Body of pancreas (tissue), 4 donors: ENCODE measurements around the gene GNMT. TPM values are rescaled to one million over a fixed set of nuclear protein-coding genes. Genes with fewer than 3 reads are reported as not detected.
A peak's percentile ranks its signal among the peaks of the same experiment; 100 is the strongest.

Source experiments
- ATAC-seq: fragments of 150-250 bp; one replicate; pipeline ENCODE4 v1.9.1; 2016
- DNase-seq, 4 donors: peaks; one replicate each; pipeline ENCODE4 v3.0.0-alpha.2; 2019
- H3K27ac ChIP-seq, 4 donors: fragments of 200-600 bp; sonication (generic); 1 replicate in 3 of 4; 2 replicates in 1 of 4; pipeline versions ENCODE4 v1.5.1 to v1.6.1; 2016 to 2019; ENCODE audit warnings: mild to moderate bottlenecking in 1 of 4, mixed read lengths in 1 of 4, moderate library complexity in 1 of 4
- H3K27me3 ChIP-seq, 2 donors: fragments of 200-600 bp; sonication (generic); one replicate each; pipeline ENCODE4 v1.6.0; 2016; ENCODE audit warnings: mild to moderate bottlenecking in 1 of 2
- H3K36me3 ChIP-seq, 2 donors: fragments of 200-600 bp; sonication (generic); replicated peaks in 1 of 2; 2 replicates each; pipeline ENCODE4 v1.5.1; 2016; ENCODE audit warnings: low read depth in 2 of 2; ENCODE audit not compliant: insufficient read depth in 1 of 2
- H3K4me1 ChIP-seq: fragments of 200-600 bp; sonication (generic); one replicate; pipeline ENCODE4 v1.6.0; 2016
- H3K4me3 ChIP-seq, 2 donors: fragments of 200-600 bp; sonication (generic); 1 replicate in 1 of 2; 2 replicates in 1 of 2; pipeline ENCODE4 v1.5.1; 2016 to 2019
- H3K9me3 ChIP-seq, 3 donors: fragments of 200-600 bp; sonication (generic); 1 replicate in 2 of 3; 2 replicates in 1 of 3; pipeline ENCODE4 v1.5.1; 2016
- CTCF ChIP-seq, 7 experiments: fragments of 450-650 bp in 4 of 7; fragments of 200-600 bp in 3 of 7; sonication (generic) in 3 of 7; IDR thresholded peaks; one replicate each; pipeline ENCODE4 v1.5.1; 2016 to 2019; ENCODE audit warnings: antibody characterized with exemption in 7 of 7
- POLR2A ChIP-seq, 3 donors: fragments of 450-650 bp; IDR thresholded peaks; one replicate each; pipeline ENCODE4 v1.6.1; 2016; ENCODE audit warnings: antibody characterized with exemption in 3 of 3, mild to moderate bottlenecking in 2 of 3
- WGBS, 2 donors: methylation state at CpG; one replicate each; pipeline ENCODE4 v1.1.5; 2017; 5-methylcytosine and 5-hydroxymethylcytosine counted together
- intact Hi-C: fragments of 100-400 bp; cut with DNase I; formaldehyde crosslinking; loops from one replicate; pipeline ENCODE4 v1.15.1; 2023
- total RNA-seq, 2 donors: library from RNA; depleted of rRNA; stranded (reverse); fragments of >200 nt; gene quantifications; one replicate each; pipeline ENCODE4 v1.1.0, GENCODE V29; 2016

The GNMT gene
- total RNA-seq, 2 donors from 2014 or later = 67.2 to 630 TPM

GRCh38 chr6:42984924-42985475, 24.4 kb downstream of the GNMT start:
- DNase-seq = peak in 1 of 4 donors; percentile 13
- H3K36me3 ChIP-seq = peaks cover 0 to 6% of the 10 kb centered on the region in 2 donors
- intact Hi-C loops = no loop called here
- TF ChIP-seq POLR2A (IDR thresholded peaks at IDR 0.05) (no peak), CTCF (IDR thresholded peaks at IDR 0.05) (no peak)
- H3K4me1 ChIP-seq = peaks cover 37% of the 10 kb centered on the region
- 8 to 11% methylated on average over 13 of the region's 13 CpGs for WGBS, 2 donors
- H3K27me3 ChIP-seq = no peaks in the 10 kb centered on the region
- H3K9me3 ChIP-seq = no peaks in the 10 kb centered on the region
- H3K4me3 ChIP-seq = peak overlapping the region; percentile 60 to 70
- no peak for ATAC-seq
- peak overlapping the region; percentile 43 to 88 (median 77) for H3K27ac ChIP-seq

DNA sequence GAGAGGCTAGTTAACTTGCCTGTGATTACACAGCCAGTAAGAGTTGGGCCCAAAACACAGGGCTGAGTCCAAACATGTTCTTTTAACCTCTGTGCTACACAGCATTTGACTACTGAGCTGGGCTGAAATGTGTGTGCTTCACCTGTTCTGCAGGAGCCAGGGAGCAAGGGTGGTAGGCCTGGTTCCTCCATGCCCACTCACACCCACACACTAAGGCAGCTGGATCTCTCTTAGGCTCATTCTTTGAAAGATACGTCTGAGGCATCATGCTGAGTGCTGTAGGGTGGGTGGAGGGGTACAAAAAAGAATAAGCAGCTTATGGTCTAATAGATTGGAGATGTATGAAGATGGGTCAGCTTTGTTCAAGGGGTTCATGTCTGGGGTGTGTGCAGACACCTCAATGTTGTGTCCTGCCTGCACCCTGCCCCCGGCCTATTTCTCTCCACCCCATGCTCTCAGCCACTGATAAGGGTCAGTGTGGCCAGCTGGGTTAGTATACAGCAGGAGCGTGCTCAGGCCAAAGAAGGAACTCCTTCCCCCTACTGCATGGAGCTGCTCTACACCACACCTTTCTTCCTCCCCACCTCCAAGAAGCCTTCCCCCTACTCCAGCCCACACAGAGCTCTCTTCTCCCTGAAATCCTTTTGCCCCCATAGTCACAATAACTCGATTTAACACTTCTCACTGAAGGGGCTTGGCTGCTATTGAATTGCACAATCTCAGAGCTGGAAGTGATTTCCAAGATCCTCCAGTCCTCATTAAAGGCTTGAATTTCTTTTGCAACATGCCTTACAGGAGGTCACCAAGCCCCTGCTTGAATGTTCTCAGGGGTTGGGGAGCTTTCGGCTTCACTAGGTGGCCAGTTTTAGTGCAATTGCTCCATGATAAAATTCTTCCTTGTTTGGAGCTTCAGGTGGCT, 27.2 kb downstream of the GNMT start:
- Histone ChIP-seq H3K4me1 (peaks cover 34% of the 10 kb centered on the region), H3K27me3 (no peaks in the 10 kb centered on the region), H3K4me3 (no peak overlapping the region), H3K9me3 (no peaks in the 10 kb centered on the region), H3K27ac (no peak overlapping the region), H3K36me3 (peaks cover 0 to 8% of the 10 kb centered on the region in 2 donors)
- no peak for TF ChIP-seq POLR2A (IDR thresholded peaks at IDR 0.05)
- no peak for TF ChIP-seq CTCF (IDR thresholded peaks at IDR 0.05)
- ATAC-seq (no peak), DNase-seq (no peak)
- intact Hi-C loops = no loop called here
- WGBS, 2 donors = 43 to 81% methylated on average over 5 of the region's 5 CpGs

- H3K27ac ChIP-seq = no peak overlapping the region
- peaks cover 32% of the 10 kb centered on the region for H3K4me1 ChIP-seq
- WGBS, 2 donors = 23 to 31% methylated on average over 1 of the region's 1 CpG
- no peaks in the 10 kb centered on the region for H3K9me3 ChIP-seq
- TF ChIP-seq POLR2A (IDR thresholded peaks at IDR 0.05) (no peak), CTCF (IDR thresholded peaks at IDR 0.05) (no peak)
- no peak for DNase-seq
- peaks cover 0 to 8% of the 10 kb centered on the region in 2 donors for H3K36me3 ChIP-seq
- ATAC-seq = no peak
- H3K4me3 ChIP-seq = no peak overlapping the region
- intact Hi-C loops = no loop called here
- H3K27me3 ChIP-seq = no peaks in the 10 kb centered on the region
Measured at GRCh38 chr6:42988486-42989020, 28.0 kb downstream of the GNMT start.

DNA sequence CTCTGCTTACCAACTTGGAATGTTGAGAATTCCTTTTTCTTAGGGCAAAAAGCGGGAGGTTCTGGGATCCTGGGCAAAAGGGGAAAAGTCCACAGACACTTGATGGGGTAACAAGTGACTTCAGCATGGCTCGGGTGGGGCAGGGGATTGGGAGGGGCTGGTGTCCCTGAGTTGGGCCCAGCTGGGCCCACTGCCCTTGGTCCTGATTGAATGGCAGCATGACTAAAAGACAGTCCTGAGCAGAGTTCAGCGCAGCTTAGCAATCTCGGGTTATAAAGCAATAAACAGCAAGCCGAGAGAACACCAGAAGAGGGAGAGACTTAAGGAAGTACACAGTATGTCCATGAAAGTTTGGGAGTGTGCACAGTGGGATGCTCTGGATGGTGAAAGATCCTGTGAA, 29.4 kb downstream of the GNMT start:
- Histone ChIP-seq H3K4me3 (no peak overlapping the region), H3K36me3 (peaks cover 0 to 8% of the 10 kb centered on the region in 2 donors), H3K27me3 (no peaks in the 10 kb centered on the region), H3K27ac (no peak overlapping the region), H3K9me3 (no peaks in the 10 kb centered on the region), H3K4me1 (peaks cover 26% of the 10 kb centered on the region)
- WGBS, 2 donors = 90% methylated on average over 5 of the region's 5 CpGs
- ATAC-seq (no peak), DNase-seq (no peak)
- no peak for TF ChIP-seq CTCF (IDR thresholded peaks at IDR 0.05)
- no peak for TF ChIP-seq POLR2A (IDR thresholded peaks at IDR 0.05)
- intact Hi-C loops = no loop called here
